OCI-LY7 (cell line): Measurements from ENCODE around the gene NOL6. TPM values are rescaled to one million over a fixed set of nuclear protein-coding genes. Genes with fewer than 3 reads are reported as not detected.

ENCODE experiments used
- BruUV-seq: library from RNA; stranded (reverse); fragments of 400-500 nt; replicated peaks from 2 replicates; lab custom pipeline; 2021; lab: Mats Ljungman, UMichigan
- CTCF ChIA-PET: fragments of 300-600 bp; sonication (Branson Sonifier 250); formaldehyde crosslinking; loops from one replicate; lab custom pipeline; 2022; ENCODE audit warnings: antibody characterized with exemption; ENCODE audit not compliant: unreplicated experiment; lab: Charles Lee
- POLR2A ChIA-PET: fragments of 300-600 bp; sonication (Branson Sonifier 250); formaldehyde crosslinking; loops from one replicate; lab custom pipeline; 2022; ENCODE audit warnings: antibody characterized with exemption; lab: Charles Lee
- DNase-seq: peaks from one replicate; pipeline ENCODE4 v3.0.0-alpha.2; 2015; ENCODE audit warnings: low spot score
- H2AFZ ChIP-seq: fragments of 200-600 bp; sonication (generic), shearing (Covaris generic); 2 replicates; pipeline ENCODE4 v1.6.1; 2014; ENCODE audit warnings: mild to moderate bottlenecking, antibody characterized with exemption, low read length, moderate library complexity
- H3K27ac ChIP-seq: fragments of 200-600 bp; sonication (generic); 2 replicates; pipeline ENCODE4 v1.5.1; 2014; ENCODE audit warnings: mixed run types, low read depth, mild to moderate bottlenecking, moderate library complexity, low read length, inconsistent platforms; ENCODE audit not compliant: poor library complexity, severe bottlenecking
- H3K36me3 ChIP-seq: fragments of 200-600 bp; sonication (generic); 2 replicates; pipeline ENCODE4 v1.6.1; 2014; ENCODE audit warnings: mild to moderate bottlenecking, antibody characterized with exemption, low read length, moderate library complexity, mixed read lengths; ENCODE audit not compliant: insufficient read depth
- H3K4me1 ChIP-seq: fragments of 200-600 bp; sonication (generic); 2 replicates; pipeline ENCODE4 v1.5.1; 2014; ENCODE audit warnings: mild to moderate bottlenecking, low read length; ENCODE audit not compliant: insufficient read depth, poor library complexity, severe bottlenecking
- H3K4me2 ChIP-seq: fragments of 200-600 bp; sonication (generic); 2 replicates; pipeline ENCODE4 v1.6.1; 2014; ENCODE audit warnings: mild to moderate bottlenecking, low read length
- H3K4me3 ChIP-seq: fragments of 200-600 bp; sonication (generic); 2 replicates; pipeline ENCODE4 v1.5.1; 2014; ENCODE audit warnings: mild to moderate bottlenecking, low read depth, low read length; ENCODE audit not compliant: poor library complexity, severe bottlenecking
- H3K79me2 ChIP-seq: fragments of 200-600 bp; sonication (generic); 2 replicates; pipeline ENCODE4 v1.6.1; 2016; ENCODE audit warnings: low read depth, mild to moderate bottlenecking, low read length, moderate library complexity, mixed read lengths; ENCODE audit not compliant: insufficient read depth
- H3K9me2 ChIP-seq: fragments of 200-600 bp; sonication (generic); 2 replicates; pipeline ENCODE4 v1.6.1; 2016; ENCODE audit warnings: mild to moderate bottlenecking, low read length, mixed read lengths; ENCODE audit not compliant: insufficient read depth
- H3K9me3 ChIP-seq: fragments of 200-600 bp; sonication (generic); 2 replicates; pipeline ENCODE4 v1.6.1; 2014; ENCODE audit warnings: mild to moderate bottlenecking, mixed run types, low read length, mixed read lengths
- H4K20me1 ChIP-seq: fragments of 200-600 bp; sonication (generic); 2 replicates; pipeline ENCODE4 v1.6.1; 2014; ENCODE audit warnings: mild to moderate bottlenecking, antibody characterized with exemption, low read length, moderate library complexity, mixed read lengths; ENCODE audit not compliant: insufficient read depth
- EZH2phosphoT487 ChIP-seq: fragments of 200-600 bp; sonication (generic); IDR thresholded peaks from 2 replicates; pipeline ENCODE4 v1.6.1; 2018; ENCODE audit warnings: low read depth, borderline replicate concordance, mild to moderate bottlenecking, mixed run types, antibody characterized with exemption, low read length, moderate library complexity, mixed read lengths
- intact Hi-C: fragments of 100-400 bp; cut with micrococcal nuclease; formaldehyde crosslinking; loops from one replicate; pipeline ENCODE4 v1.10.0; 2022; ENCODE audit not compliant: unreplicated experiment
- total RNA-seq, 2 experiments: library from RNA; depleted of rRNA in 1 of 2; stranded (reverse); fragments of >200 nt in 1 of 2; shearing (Covaris generic) in 1 of 2; gene quantifications; 2 replicates each; pipeline ENCODE4 v1.2.3, GENCODE V29; 2014 to 2022
- TF ChIP-seq, protein P1 (sequence below): fragments of 200-600 bp; sonication (generic); conservative IDR thresholded peaks from 2 replicates; pipeline ENCODE4 v1.5.1; 2014; ENCODE audit warnings: mild to moderate bottlenecking, antibody characterized with exemption, low read length, moderate library complexity, mixed read lengths

Gene NOL6
- total RNA-seq, 2 experiments from 2014 or later: 28.8 to 30.9 TPM

DNA sequence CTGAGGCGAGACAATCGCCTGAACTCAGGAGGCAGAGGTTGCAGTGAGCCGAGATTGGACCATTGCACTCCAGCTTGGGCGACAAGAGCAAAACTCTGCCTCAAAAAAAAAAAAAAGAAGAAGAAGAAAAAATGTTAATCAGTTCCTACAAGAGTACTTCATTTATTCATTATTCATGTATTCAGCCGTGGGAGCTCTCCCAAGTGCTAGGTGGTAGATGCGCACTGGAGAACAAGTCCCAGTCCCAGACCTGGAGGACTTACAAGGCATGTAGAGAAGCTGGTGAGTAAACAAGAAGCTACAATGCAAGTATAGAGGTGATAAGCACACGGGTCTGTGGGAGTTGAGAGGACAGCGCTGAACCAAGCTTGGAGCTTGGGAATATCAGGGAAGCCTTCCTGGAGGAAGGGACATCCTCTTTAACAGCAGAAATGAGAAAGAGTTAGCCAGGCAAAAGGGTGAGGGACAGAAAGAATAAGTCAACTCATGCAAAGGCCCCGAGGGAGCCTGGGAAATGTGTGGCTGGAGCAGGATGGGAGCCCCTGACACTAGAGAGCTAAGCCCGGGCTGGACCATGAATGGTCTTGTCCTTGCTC is 53.9 kb downstream of the NOL6 start:
- intact Hi-C loops: loop anchor here (5.0 kb wide), 1 partner anchor 47 kb away; no protein-coding TSS in a partner anchor
- Histone ChIP-seq H3K27ac (no peak overlapping the region), H3K4me1 (peaks cover 6% of the 10 kb centered on the region), H3K9me3 (no peaks in the 10 kb centered on the region), H3K4me3 (no peak overlapping the region), H3K9me2 (no peaks in the 10 kb centered on the region), H4K20me1 (no peaks in the 10 kb centered on the region), H3K79me2 (no peaks in the 10 kb centered on the region), H3K4me2 (no peak overlapping the region), H3K36me3 (no peaks in the 10 kb centered on the region), H2AFZ (no peak overlapping the region)
- DNase-seq: no peak
- BruUV-seq: no TSS peak
- TF ChIP-seq EZH2phosphoT487: no peak
- TF ChIP-seq, protein P1, sequence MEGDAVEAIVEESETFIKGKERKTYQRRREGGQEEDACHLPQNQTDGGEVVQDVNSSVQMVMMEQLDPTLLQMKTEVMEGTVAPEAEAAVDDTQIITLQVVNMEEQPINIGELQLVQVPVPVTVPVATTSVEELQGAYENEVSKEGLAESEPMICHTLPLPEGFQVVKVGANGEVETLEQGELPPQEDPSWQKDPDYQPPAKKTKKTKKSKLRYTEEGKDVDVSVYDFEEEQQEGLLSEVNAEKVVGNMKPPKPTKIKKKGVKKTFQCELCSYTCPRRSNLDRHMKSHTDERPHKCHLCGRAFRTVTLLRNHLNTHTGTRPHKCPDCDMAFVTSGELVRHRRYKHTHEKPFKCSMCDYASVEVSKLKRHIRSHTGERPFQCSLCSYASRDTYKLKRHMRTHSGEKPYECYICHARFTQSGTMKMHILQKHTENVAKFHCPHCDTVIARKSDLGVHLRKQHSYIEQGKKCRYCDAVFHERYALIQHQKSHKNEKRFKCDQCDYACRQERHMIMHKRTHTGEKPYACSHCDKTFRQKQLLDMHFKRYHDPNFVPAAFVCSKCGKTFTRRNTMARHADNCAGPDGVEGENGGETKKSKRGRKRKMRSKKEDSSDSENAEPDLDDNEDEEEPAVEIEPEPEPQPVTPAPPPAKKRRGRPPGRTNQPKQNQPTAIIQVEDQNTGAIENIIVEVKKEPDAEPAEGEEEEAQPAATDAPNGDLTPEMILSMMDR: no peak
- ChIA-PET CTCF (interaction anchor here (0.6 to 1.4 kb wide), 3 partner anchors 27 to 46 kb away, joined by 3 to 5 read pairs (median 5); partner anchors contain the start of gene AQP3), POLR2A (no interaction called here)

DNA sequence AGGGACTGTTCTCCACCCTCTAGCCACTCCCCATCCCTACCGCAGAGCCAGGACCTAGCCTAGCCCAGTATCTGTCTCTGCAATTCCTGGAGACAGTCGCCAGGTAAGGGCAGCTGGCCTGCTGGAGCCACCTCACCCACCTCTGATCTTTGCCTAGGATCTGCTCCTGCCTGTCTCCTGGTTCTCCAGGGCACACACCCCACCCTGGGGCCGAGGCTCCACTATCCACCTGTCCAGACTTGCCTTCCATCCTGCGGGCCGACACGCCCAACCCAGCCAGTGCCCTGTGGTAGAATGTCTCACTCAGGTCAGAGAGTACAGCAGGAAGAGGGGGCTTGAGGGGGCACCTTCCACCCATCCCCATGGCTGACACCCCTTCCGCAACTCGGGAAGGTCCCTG is 55.6 kb downstream of the NOL6 start:
- Histone ChIP-seq H2AFZ (no peak overlapping the region), H3K27ac (no peak overlapping the region), H3K79me2 (no peaks in the 10 kb centered on the region), H3K36me3 (no peaks in the 10 kb centered on the region), H3K4me2 (no peak overlapping the region), H3K4me3 (no peak overlapping the region), H3K9me2 (no peaks in the 10 kb centered on the region), H4K20me1 (no peaks in the 10 kb centered on the region), H3K9me3 (no peaks in the 10 kb centered on the region), H3K4me1 (peaks cover 14% of the 10 kb centered on the region)
- TF ChIP-seq, protein P1: no peak
- TF ChIP-seq EZH2phosphoT487: no peak
- intact Hi-C loops: loop anchor here (5.0 kb wide), 1 partner anchor 49 kb away; no protein-coding TSS in a partner anchor
- DNase-seq: no peak
- ChIA-PET CTCF (no interaction called here), POLR2A (no interaction called here)
- BruUV-seq: no TSS peak

DNA sequence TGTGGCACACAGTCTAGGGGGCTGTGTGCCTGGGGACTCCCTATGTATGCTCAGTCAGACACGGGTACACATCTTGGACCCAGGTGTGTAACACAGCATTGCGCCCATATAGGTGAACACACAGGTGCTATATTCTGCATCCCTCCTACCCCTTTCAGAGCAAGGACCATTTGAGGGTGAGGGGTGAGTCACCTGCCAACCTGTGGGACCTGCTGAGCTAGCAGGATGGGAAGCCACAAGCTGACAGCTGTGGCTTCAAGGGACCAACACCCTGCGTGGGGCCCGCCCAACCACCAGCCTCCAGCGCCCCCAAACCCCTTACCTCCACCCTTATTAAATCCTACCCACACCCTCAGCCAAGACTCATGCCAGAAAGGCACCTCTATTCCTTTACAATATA is 56.7 kb downstream of the NOL6 start:
- intact Hi-C loops: loop anchor here (5.0 kb wide), 1 partner anchor 50 kb away; no protein-coding TSS in a partner anchor
- Histone ChIP-seq H2AFZ (no peak overlapping the region), H3K9me3 (no peaks in the 10 kb centered on the region), H3K9me2 (no peaks in the 10 kb centered on the region), H3K27ac (no peak overlapping the region), H3K4me2 (no peak overlapping the region), H3K4me1 (peaks cover 14% of the 10 kb centered on the region), H3K36me3 (no peaks in the 10 kb centered on the region), H3K4me3 (no peak overlapping the region), H3K79me2 (no peaks in the 10 kb centered on the region), H4K20me1 (no peaks in the 10 kb centered on the region)
- no TSS peak for BruUV-seq
- ChIA-PET POLR2A (no interaction called here), CTCF (interaction anchor here (0.7 to 1.4 kb wide), 3 partner anchors 14 to 31 kb away, joined by 3 read pairs; partner anchors contain the start of gene AQP3)
- no peak for DNase-seq
- TF ChIP-seq EZH2phosphoT487: no peak
- TF ChIP-seq, protein P1: no peak
